ENCODE data around the gene SYNDIG1.

Gene SYNDIG1

DNA sequence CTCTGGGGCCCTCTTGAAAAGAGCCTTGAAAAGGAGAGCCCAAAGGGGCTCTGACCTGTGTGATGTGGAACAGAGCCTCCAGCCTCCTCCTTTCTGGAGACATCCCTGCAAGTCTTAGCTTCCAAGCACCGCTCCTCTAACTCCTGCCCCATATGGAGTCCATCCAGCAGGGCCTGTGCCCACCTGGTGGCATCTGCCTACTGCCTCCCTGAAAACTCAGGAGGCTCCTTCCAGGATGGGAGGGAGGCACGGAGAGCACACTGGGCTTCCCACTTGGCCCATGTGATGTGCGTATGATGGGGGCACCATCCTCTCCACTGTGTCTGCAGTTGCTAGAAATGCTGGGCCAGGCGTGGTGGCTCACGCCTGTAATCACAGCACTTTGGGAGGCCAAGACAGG lies 98.1 kb downstream of the SYNDIG1 start:
- DNase-seq (ENCODE audit: low spot score): no peak

DNA sequence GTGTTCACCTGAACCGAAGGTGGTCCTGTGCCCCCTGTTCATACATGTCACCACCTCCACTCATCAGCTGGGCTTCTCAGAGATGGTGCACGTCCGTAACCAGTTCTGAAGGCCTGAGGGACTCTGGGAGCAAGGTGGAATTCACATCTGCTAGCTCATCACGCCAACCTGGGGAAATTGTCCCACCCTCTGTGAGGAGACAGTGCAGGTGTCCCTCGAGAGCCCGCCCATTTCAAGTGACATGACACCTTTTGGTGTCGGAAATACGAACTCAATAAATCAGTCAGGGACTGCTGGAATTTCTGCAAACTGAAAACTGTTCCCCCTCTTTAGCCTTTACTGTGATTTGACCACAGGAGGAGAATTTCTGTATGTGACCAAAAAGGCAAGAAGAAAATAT lies 99.4 kb downstream of the SYNDIG1 start:
- no peak for DNase-seq (ENCODE audit: low spot score)

DNA sequence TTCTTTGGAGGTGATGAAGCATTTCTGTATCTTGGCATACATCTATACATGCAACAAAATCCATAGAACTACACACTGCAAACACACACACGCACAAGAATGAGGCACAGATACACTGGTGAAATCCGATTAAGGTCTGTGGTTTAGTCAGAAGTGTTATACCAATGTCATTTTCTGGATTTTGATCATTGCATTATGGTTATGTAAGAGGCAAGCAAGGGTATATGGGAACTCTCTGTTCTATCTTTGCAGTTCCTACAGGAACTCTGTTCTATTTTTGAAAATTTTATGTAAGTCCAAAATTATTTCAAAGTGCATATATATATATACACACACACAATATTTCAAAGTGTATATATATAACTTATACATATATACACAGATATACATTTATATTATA lies 101.7 kb downstream of the SYNDIG1 start:
- no peak for DNase-seq (ENCODE audit: low spot score)

DNA sequence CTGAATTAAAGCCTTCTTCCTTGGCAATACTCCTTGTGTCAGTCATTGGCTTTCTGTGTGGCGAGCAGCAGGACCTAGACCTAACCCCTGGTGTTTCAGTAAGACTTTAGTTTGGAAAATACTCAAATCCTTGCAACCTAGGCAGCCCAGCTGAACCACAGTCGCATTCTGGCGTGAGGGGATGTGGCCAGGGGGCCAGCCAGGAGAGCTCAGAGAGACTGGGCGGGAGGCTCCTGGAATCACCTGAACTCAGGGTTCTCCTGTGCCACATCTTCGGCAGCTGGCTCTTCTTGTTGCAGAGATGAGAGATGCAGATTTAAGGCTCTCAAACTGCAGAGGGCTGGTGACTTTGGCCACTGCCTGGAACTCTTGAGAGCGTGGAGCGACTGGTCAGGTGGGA lies 102.7 kb downstream of the SYNDIG1 start:
- no peak for DNase-seq (ENCODE audit: low spot score)

DNA sequence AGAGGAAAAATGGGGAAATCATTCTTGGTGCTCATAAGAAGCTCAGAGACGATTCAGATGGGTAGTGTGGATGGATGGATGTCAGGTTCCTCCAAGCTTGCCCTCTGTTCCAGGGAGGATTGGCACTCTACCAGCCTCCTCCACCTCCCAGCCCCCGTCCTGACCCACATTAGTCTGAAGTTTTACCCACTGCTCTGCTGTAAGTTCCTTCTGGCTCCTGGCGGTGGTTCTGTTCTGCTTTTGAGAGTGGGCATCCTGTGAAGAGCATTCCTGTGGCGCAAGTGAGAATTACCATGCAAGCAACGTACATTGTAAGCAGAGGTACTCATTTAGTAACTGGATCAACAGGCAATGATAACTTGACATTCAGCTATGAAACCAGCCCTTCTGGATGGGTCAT lies 103.4 kb downstream of the SYNDIG1 start:
- DNase-seq (ENCODE audit: low spot score): no peak

DNA sequence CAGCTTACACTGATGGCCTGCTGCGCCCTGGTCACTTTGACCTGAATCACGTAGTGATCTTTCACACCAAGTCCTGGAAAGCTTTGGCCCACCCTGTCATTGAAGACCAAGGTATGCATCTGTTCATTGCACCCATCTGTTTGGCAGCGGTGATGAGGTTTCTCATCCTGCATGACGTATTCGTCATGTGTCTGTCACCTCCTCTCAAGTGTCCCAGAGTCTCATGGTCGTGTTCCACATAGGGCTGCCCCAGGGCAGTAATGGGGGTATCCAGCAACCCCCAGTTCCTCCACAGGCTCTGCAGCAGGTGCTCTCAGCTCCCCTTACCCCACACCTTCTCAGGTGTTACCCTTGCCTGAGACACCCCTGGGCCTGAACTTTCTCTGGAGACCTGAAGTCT lies 104.1 kb downstream of the SYNDIG1 start:
- no peak for DNase-seq (ENCODE audit: low spot score)

DNA sequence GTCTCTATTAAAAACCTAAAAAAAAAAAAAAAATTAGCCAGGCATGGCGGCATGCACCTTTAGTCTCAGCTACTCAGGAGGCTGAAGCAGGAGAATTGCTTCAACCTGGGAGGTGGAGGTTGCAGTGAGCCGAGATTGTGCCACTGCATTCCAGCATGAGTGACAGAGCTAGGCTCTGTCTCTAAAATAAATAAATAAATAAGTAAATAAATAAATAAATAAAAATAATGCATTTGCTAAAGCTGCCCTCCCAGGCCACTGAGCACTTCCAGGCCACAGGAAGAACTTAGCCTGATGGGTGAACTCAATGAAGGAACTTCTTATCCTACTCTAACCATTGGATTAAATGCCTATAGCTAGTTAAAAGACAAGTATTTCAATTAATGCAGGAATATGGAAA lies 104.9 kb downstream of the SYNDIG1 start:
- no peak for DNase-seq (ENCODE audit: low spot score)

DNA sequence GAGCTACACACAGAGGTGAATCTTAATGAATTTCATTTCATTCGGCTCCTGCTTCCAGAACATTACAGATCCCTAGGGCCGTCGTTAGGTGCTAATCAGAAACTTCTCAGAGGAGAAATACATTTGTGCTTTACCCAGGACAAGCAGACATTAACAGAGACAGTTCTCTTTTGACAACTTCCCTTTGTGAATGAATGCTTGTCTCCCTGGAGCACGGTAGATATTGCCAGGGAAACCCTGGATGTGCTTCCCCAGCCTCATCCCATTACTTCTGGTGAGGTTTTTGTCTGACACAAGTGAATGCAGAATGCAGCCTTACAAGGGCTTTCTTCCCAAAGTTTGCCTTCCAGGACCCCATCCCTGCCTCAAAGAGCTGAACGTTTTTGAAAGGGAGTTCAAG lies 105.4 kb downstream of the SYNDIG1 start:
- DNase-seq (ENCODE audit: low spot score): no peak

DNA sequence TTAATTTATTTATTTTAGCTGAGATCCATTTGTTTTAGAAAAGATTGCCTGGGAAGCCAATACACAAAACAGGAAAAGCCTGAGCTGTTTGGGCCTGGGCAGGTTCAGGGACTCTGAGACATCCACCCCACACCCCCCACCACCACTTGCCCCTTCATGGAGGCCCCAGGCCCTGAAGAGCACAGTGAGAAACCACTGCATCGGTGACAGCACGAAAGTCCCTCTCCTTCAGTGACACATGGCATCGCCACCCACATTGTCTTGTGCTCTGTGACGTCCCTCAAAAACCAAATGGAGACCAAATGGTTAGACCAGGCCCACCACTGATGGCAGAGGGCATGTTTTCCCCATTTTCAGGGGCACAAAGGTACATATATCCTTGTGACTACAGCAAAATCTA lies 106.4 kb downstream of the SYNDIG1 start:
- no peak for DNase-seq (ENCODE audit: low spot score)

DNA sequence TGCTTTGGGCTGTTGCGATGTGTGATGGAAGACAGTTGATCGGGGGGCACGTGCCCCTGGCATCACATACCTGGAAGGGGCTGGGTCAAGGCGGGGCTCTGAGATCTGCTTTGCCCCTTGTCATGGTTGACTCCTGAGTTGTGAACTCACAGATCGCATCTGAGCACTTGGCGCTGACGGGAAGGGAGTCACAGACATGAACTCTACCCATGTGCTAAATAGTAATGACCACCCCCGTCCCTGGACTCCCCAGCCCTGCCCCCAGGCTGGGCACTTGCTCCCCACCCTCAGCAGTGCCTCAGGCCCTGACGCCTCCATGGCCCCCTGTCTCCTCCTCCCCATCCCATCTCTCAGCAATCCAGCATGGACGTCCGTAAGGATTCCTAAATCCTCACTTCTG lies 107.0 kb downstream of the SYNDIG1 start:
- DNase-seq (ENCODE audit: low spot score): no peak

DNA sequence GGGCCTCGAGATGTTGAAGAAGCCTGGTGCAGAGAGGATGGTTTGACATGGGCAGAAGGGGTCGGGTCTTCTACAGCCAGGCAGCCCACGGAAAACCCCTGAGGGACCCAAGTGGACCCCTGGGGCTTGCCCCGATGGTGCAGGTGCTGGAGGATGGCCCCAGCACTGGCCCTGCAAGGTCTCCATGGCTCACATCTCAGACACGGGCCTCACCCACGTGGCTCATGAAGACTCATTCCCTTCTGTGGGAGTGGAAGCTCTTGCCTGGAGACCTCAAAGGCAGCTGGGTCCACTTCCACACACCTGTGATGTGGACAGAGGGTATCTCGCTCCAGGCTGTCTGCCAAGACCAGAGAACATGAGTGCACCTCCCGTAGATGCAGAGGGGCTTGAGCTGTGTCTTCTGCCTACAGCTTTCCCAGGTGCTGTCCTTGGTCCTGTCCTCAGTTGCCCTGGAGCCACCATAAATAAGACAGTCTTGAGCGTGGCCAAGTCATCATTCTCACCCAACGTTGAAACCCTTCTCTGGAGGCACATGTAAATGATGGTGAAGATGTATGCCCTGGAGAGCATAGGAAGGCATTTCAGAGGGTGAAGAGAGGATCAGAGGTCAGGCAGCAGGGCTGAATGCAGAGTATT lies 108.0 kb downstream of the SYNDIG1 start:
- DNase-seq (ENCODE audit: low spot score): no peak

DNA sequence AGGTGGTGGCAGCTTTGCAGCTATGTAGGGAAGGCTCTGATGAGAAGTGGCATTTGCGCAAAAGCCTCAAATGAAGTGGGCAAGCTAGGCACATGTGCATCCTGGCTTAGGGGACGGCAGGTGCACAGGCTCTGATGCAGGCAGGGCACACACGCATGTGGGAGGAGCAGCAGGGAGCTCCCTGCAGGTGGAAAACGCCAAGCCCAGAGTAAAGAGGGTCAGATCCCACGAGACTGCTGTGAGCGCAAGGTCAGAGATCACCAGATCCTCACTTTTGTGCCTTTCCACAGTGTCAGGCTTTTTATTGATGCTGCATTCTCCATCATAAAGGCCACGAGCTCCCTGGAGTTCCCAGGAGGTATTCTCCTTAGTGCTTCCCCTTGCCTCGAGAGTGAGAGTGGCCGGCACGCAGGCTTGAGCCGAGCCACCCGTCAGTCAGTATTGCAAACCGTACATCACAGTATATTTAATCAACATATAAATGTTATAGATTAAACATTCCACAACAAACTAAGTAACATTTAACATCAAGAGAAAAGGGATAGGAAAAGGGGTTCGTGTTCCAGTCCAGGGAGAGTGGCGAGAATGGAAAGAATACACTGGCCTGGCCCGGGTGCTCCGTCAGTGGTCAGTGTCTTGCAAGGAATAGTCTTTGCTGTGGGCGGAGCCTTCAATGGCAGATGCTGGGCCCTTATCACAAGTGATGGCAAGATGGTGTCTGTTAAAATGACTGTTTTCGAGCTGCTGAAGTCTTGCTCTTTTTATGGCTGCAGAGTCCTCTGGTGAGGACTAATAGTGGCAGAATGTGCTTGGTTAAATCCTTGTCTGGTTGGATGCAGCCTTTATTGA lies 109.4 kb downstream of the SYNDIG1 start:
- no peak for DNase-seq (ENCODE audit: low spot score)

DNA sequence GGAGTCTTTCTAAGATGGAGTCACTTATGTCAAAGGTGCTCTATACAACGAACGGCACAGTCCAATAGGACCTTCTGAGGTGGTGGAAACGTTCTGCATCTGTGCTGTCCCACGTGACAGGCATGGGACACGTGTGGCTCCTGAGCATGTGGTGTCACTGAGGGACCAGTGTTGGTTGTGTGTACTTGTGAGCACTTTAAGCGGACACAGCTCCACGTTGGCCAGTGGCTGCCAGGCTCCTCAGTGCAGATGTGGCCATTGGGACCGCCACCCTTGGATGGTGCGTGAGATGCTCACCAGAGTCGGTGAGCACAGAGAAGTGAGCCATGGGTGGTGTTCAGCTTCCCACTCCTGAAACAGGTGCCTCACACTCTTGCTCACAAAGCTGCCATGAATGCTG lies 110.0 kb downstream of the SYNDIG1 start:
- DNase-seq (ENCODE audit: low spot score): no peak

DNA sequence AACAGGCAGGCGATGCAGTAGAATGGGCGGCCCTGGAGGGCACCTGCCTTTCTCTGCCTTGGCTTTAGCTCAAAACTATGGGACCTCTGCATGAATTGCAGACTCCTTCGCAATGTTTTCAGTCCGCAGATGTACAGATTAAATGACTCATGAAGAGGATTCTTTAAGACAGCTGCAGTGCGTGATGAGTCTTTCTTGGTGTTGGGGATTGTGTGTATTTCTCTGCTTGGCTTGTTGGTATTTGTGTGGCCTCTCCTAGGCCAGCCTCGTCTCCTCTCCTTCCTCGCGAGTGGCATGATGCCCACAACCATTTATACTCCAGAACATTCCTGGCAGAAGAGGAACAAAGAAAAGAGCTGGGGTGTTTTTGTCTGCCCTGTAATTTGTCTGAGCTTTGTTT lies 110.6 kb downstream of the SYNDIG1 start:
- DNase-seq (ENCODE audit: low spot score): no peak

DNA sequence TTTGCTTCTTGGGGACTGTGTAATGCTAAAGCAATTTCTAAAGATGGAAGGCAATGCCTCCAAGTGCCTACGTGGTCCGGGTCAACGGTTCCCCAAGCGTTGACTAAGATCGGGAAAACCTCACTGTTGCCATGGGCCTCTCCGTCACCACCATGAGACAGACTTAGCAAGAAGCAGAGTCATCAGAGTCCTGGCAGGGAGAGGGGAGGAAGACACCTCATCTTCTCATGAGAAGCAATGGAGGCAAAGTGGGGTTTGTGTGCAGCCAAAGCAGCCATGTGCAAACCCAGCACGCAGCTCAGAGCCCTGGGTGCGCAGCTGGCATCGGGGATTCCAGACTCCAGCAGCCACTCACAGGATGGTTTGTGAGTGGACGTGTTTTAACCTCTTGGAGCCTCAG lies 111.4 kb downstream of the SYNDIG1 start:
- no peak for DNase-seq (ENCODE audit: low spot score)

DNA sequence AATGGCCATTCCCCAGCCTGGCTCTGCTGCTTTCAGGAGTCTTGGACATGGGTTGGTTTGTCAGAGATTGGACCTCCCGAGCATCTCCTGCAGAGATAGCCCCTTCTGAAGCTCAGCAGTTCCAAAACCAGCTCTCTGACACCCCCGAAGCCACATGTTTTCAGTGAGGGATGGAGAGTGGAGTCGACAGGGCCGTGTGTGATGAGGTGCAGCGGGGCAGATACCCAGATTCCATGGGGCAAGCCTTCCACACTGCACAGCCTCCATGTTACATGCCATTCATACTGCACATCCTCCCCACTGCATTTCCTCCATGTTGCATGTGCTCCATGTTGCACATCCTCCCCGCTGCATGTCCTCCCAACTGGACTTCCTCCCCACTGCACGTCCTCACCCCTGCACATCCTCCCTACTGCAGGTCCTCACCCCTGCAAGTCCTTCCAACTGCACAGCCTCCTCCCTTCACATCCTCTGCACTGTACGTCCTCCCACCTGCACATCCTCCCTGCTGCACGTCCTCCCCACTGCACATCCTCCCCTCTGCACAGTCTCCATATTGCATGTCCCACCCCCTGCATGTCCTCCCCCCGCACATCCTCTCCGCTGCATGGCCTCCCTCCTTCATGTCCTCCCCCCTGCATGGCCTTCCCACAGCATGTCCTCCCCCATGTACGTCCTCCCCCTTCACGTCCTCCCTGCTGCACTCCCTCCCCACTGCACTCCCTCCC lies 112.2 kb downstream of the SYNDIG1 start:
- no peak for DNase-seq (ENCODE audit: low spot score)

DNA sequence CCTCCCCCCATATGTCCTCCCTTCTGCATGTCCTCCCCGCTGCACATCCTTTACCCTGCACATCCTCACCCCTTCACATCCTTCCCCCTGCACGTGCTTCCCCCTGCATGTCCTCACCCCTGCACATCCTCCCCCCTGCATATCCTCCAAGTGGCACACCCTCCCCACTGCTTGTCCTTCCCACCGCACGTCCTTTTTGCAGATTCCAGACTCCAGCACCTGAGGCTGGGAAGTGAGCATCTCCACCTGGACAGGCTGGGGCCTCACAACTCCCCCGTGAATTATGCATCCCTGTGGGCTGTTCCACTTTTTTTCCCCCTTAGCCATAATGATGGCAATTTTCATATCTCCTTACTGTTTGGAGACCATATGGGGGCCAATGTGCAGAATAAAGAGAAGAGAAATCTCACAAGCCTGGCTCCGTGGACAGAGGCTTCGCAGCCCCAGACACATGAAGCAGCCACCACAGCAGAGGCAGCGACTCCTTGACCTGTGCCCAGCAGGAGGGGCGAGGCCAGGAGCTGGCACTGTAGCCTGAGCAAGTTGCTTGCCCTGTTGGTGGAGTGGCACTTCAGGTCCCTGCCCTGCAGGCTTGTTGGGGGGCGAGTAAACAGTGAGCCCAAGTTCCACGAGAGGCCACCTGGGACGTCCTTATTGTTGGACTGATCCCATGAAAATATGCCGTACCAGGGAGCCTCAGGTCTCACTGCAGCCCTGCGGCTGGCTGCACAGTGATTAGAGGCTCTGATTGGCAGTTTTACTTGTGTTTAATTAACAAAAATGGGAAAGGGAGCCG lies 113.1 kb downstream of the SYNDIG1 start:
- no peak for DNase-seq (ENCODE audit: low spot score)

DNA sequence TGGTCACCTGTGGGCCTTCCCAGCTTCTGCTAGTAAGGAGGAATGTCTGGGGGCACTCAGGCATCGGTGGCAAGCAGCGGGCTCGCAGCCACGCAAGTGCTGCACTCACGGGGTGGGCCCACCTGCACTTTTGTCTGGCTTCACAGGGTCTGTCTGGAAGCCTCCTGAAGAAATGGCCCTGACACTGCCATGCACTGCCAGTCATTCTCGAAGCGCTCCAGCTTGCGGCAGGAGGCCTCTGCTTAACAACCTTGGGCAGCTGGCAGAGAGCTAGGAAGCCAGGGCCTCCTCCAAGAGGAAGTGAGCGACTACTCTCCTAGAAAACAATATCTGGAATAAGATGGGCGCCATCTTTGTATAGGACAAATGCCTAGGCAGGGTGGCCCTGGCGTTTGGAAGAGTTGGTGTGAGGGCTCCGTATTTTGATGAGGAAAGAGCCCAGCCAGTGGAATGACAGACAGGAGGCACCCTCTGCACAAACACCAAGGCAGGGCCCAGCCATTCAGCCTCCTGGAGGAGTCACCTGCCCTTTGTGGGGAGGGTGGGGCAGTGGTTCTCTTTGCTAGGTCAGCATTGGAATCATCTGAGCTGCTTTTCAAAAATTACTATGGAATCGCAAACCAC lies 113.9 kb downstream of the SYNDIG1 start:
- no peak for DNase-seq (ENCODE audit: low spot score)

DNA sequence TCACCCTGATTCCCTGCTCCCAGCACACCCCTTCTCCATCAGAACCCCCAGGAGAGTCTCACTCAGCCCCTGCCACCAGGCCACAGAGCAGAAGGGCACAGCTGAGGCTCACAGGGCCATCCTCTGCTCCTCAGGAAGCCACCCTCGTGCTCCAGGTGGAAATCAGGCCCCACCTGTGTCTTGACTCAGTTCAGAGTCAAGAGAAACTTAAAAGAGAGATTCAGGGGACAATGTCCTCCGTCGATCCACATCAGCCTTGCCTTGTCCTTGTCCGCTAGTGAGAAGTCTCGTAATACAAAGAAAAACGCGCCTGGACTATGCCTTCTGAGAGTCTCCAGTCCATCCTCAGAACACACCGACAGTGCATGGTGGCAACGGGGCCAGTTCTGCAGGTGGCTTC lies 114.6 kb downstream of the SYNDIG1 start:
- DNase-seq (ENCODE audit: low spot score): no peak

DNA sequence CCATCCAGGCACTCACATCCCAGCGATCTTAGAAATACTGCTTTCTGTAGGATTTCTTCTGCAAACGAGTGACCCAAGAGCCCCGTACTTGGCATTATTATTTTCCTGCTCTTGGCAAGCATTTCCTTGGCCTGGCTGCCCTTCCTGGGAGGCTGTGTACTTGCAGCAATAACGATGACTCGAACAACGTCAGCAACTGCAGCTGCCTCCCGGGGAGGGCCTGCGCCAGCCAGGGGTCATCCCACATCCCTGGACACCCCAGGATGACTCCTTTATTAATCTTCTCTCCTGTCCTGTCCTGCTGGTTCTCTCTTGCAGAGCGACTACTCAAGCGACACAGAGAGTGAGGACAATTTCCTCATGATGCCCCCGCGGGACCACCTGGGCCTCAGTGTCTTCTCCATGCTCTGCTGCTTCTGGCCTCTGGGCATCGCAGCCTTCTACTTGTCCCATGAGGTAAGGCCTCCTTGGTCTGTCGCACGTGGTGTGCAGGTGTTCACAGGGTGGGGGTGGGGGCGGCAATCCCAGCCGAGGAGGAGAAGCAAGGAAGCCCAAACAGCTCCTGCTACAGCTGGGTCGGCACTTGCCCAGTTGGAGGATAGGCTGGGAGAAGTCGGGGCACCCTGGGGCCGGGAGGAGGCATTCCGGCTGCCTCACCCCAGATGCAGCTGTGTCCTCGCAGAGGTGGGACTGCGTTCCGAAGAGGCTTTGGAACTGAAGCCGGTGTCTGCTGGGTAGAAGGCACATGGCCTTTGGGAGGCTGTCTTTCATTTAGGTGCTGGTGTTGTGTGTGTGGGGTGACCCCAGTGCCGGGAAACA lies 115.3 kb downstream of the SYNDIG1 start:
- DNase-seq (ENCODE audit: low spot score): peak; percentile 48

Measured in GM03348 (cell line).